Sigmoid colon (tissue), 4 donors: Measurements from ENCODE around the gene NAGPA.

Experiments used
- EP300 ChIP-seq, 4 donors: sonication (generic); formaldehyde crosslinking; IDR thresholded peaks; one replicate each; pipeline ENCODE4 v1.6.1; 2017; ENCODE audit warnings: antibody characterized with exemption in 4 of 4
- POLR2A ChIP-seq, 2 donors: fragments of 450-650 bp; IDR thresholded peaks; one replicate each; pipeline ENCODE4 v1.6.1; 2016; ENCODE audit warnings: antibody characterized with exemption in 2 of 2, mild to moderate bottlenecking in 2 of 2, moderate library complexity in 2 of 2
- TF ChIP-seq, protein P1 (sequence below), 4 experiments: fragments of 450-650 bp in 3 of 4; fragments of 200-600 bp in 1 of 4; IDR thresholded peaks; one replicate each; pipeline ENCODE4 v1.5.1; 2016 to 2019; ENCODE audit warnings: antibody characterized with exemption in 4 of 4, mild to moderate bottlenecking in 3 of 4, moderate library complexity in 2 of 4

DNA sequence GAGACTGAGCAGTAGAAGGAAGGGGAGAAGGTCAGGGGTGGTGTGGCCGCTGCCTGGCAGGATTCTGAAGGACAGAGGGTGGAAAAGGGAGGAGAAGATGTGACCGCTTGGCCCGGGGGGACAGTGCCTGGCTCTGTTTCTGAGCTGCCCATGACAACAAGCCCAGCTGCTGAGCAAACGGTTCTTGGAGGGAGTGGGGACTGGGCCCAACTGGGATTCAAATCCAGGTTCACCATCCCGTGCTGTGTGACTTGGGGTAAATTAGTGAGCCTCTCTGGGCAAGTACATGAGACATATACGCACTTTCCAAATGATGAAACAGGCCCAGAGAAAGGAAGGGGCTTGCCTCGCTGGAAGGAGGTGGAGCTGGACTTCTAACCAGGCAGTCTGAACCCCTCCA is 52.3 kb downstream of the NAGPA start:
- no peak for TF ChIP-seq EP300 (IDR thresholded peaks at IDR 0.05)
- TF ChIP-seq, protein P1, sequence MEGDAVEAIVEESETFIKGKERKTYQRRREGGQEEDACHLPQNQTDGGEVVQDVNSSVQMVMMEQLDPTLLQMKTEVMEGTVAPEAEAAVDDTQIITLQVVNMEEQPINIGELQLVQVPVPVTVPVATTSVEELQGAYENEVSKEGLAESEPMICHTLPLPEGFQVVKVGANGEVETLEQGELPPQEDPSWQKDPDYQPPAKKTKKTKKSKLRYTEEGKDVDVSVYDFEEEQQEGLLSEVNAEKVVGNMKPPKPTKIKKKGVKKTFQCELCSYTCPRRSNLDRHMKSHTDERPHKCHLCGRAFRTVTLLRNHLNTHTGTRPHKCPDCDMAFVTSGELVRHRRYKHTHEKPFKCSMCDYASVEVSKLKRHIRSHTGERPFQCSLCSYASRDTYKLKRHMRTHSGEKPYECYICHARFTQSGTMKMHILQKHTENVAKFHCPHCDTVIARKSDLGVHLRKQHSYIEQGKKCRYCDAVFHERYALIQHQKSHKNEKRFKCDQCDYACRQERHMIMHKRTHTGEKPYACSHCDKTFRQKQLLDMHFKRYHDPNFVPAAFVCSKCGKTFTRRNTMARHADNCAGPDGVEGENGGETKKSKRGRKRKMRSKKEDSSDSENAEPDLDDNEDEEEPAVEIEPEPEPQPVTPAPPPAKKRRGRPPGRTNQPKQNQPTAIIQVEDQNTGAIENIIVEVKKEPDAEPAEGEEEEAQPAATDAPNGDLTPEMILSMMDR (IDR thresholded peaks at IDR 0.05): no peak
- TF ChIP-seq POLR2A (IDR thresholded peaks at IDR 0.05): no peak
